Calu3 (cell line): ENCODE measurements around the gene POPDC2. TPM values are rescaled to one million over a fixed set of nuclear protein-coding genes. Genes with fewer than 3 reads are reported as not detected.

Source experiments
- BruUV-seq: library from RNA; stranded (reverse); fragments of 400-500 nt; replicated peaks from 2 replicates; lab custom pipeline; 2021; lab: Mats Ljungman, UMichigan
- CTCF ChIA-PET: fragments of 300-600 bp; sonication (Branson Sonifier 250); formaldehyde crosslinking; loops from one replicate; lab custom pipeline; 2022; ENCODE audit warnings: antibody characterized with exemption; lab: Charles Lee
- DNase-seq: peaks from one replicate; pipeline ENCODE4 v3.0.0; 2022
- H3K27ac Mint-ChIP-seq: one replicate; pipeline ENCODE4 v1.8.0; 2022; ENCODE audit warnings: mixed read lengths; ENCODE audit not compliant: unreplicated experiment
- H3K27me3 Mint-ChIP-seq: one replicate; pipeline ENCODE4 v1.8.0; 2022; ENCODE audit warnings: mixed read lengths; ENCODE audit not compliant: unreplicated experiment
- H3K36me3 Mint-ChIP-seq: one replicate; pipeline ENCODE4 v1.8.0; 2022; ENCODE audit warnings: mild to moderate bottlenecking, moderate library complexity, mixed read lengths; ENCODE audit not compliant: insufficient read depth, unreplicated experiment
- H3K4me1 Mint-ChIP-seq: one replicate; pipeline ENCODE4 v1.8.0; 2022; ENCODE audit warnings: mild to moderate bottlenecking, low read depth, mixed read lengths; ENCODE audit not compliant: unreplicated experiment
- H3K4me3 Mint-ChIP-seq: one replicate; pipeline ENCODE4 v1.8.0; 2022; ENCODE audit warnings: mild to moderate bottlenecking, low read depth, moderate library complexity, mixed read lengths; ENCODE audit not compliant: unreplicated experiment
- H3K9me3 Mint-ChIP-seq: one replicate; pipeline ENCODE4 v1.8.0; 2022; ENCODE audit warnings: low read depth, mixed read lengths; ENCODE audit not compliant: unreplicated experiment
- CTCF ChIP-seq: fragments of 200-600 bp; IDR thresholded peaks from one replicate; pipeline ENCODE4 v1.8.0; 2022; ENCODE audit warnings: antibody characterized with exemption; ENCODE audit not compliant: unreplicated experiment
- intact Hi-C: fragments of 100-400 bp; cut with micrococcal nuclease; formaldehyde crosslinking; loops from one replicate; pipeline ENCODE4 v1.10.0; 2022; ENCODE audit not compliant: unreplicated experiment
- total RNA-seq: library from RNA; stranded (reverse); gene quantifications from 2 replicates; pipeline ENCODE4 v1.2.3, GENCODE V29; 2022

The POPDC2 gene
- total RNA-seq, 1 experiment from 2014 or later: 0.80 TPM

DNA sequence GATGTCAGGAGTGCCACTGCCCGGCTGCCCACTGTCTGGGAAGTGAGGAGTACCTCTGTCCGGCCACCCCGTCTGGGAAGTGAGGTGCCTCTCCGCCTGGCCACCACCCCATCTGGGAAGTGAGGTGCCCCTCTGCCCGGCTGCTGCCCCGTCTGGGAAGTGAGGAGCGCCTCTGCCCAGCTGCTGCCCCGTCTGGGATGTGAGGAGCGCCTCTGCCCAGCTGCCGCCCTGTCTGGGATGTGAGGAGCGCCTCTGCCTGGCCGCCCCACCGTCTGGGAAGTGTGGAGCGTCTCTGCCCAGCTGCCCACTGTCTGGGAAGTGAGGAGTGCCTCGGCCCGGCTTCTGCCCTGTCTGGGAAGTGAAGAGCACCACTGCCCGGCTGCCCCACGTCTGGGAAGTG lies 13.5 kb upstream of the POPDC2 start:
- CTCF ChIA-PET: no interaction called here
- no peak for TF ChIP-seq CTCF
- BruUV-seq: no TSS peak
- no peak overlapping the region for H3K4me3 Mint-ChIP-seq
- H3K27ac Mint-ChIP-seq: no peak overlapping the region
- H3K9me3 Mint-ChIP-seq: no peaks in the 10 kb centered on the region
- DNase-seq: no peak
- H3K36me3 Mint-ChIP-seq: peaks cover 13% of the 10 kb centered on the region
- H3K27me3 Mint-ChIP-seq: no peaks in the 10 kb centered on the region
- intact Hi-C loops: loop anchor here (10.0 kb wide), 1 partner anchor 209 kb away; the partner anchor contains the start of genes POGLUT1 and TMEM39A
- H3K4me1 Mint-ChIP-seq: no peaks in the 10 kb centered on the region

GRCh38 chr3:119672776-119673175 lies 12.4 kb upstream of the POPDC2 start:
- CTCF ChIA-PET: no interaction called here
- TF ChIP-seq CTCF: no peak
- H3K4me1 Mint-ChIP-seq: no peaks in the 10 kb centered on the region
- no peaks in the 10 kb centered on the region for H3K27me3 Mint-ChIP-seq
- H3K27ac Mint-ChIP-seq: no peak overlapping the region
- H3K4me3 Mint-ChIP-seq: no peak overlapping the region
- intact Hi-C loops: loop anchor here (10.0 kb wide), 1 partner anchor 208 kb away; the partner anchor contains the start of genes POGLUT1 and TMEM39A
- no TSS peak for BruUV-seq
- no peak for DNase-seq
- peaks cover 13% of the 10 kb centered on the region for H3K36me3 Mint-ChIP-seq
- H3K9me3 Mint-ChIP-seq: no peaks in the 10 kb centered on the region

DNA sequence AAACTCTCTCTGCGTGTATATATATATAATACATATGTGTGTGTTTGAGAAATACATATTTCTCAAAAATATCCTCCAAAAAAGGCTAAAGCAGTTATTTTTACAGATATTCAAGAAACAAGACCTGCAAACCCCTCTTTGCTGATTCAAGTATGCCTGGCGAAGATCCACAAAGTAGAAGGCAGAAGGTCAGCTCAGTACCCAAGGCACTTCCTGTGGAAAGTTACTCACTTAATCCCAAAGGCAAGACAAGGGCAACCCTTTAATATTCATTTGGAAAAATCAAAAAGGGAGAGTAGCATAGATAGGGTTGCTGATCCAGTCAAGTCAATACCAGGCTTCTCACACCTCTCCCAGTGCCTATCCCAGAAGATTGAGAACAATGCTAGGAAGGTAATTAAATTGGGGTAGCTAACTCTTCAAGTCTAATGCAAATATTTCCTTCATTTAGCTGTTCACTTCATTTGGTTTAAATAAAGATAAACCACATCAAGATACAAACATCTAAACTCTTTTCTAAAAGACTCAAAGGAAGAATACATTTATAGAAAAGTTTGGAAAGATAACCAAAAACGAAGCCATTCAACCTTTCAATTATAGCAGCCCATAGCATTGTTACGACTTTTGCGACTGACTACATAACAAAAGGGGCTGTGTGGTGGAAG lies 9.6 kb upstream of the POPDC2 start:
- no peak for DNase-seq
- CTCF ChIA-PET: no interaction called here
- H3K36me3 Mint-ChIP-seq: no peaks in the 10 kb centered on the region
- H3K27me3 Mint-ChIP-seq: no peaks in the 10 kb centered on the region
- no peaks in the 10 kb centered on the region for H3K9me3 Mint-ChIP-seq
- no peaks in the 10 kb centered on the region for H3K4me1 Mint-ChIP-seq
- H3K4me3 Mint-ChIP-seq: no peak overlapping the region
- TF ChIP-seq CTCF: no peak
- intact Hi-C loops: loop anchor here (10.0 kb wide), 1 partner anchor 205 kb away; the partner anchor contains the start of genes POGLUT1 and TMEM39A
- H3K27ac Mint-ChIP-seq: no peak overlapping the region
- BruUV-seq: no TSS peak

DNA sequence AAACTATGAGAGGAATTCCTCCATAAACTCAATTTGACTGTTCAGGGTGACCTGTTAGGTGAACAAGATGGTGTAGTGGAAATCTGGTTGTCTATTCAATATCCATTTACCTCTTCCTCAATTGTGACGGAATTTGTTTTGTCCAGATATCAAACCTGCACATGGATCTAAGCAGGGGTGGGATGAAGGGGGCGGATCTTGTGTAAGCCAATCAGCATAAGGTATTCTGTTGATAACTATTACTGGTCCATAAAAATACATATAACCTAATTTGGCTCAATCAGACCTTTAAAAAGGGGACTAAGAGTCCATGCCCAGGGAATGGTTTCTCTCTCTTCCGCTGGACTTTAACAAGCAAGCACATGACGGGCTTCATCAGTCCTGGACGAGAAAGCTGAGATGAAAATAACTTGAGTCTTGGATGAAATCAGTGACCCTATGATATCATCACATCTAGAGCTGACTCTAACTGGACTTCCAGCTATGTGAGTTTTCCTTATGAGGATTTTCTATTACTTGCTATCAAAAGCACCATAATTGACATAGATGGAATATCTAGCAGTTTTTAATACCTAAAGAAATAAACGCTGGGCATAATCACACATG lies 5.7 kb upstream of the POPDC2 start:
- no peaks in the 10 kb centered on the region for H3K27me3 Mint-ChIP-seq
- DNase-seq: no peak
- H3K27ac Mint-ChIP-seq: no peak overlapping the region
- H3K4me1 Mint-ChIP-seq: no peaks in the 10 kb centered on the region
- intact Hi-C loops: no loop called here
- CTCF ChIA-PET: interaction anchor here (0.6 kb wide), 1 partner anchor 1225 kb away, joined by 4 read pairs; no protein-coding TSS in a partner anchor
- no peak for TF ChIP-seq CTCF
- H3K9me3 Mint-ChIP-seq: no peaks in the 10 kb centered on the region
- no TSS peak for BruUV-seq
- no peaks in the 10 kb centered on the region for H3K36me3 Mint-ChIP-seq
- H3K4me3 Mint-ChIP-seq: no peak overlapping the region
